Endodermal cell (in vitro differentiated cells): ENCODE measurements around the gene RNASE1. TPM values are rescaled to one million over a fixed set of nuclear protein-coding genes. Genes with fewer than 3 reads are reported as not detected.
A peak's percentile ranks its signal among the peaks of the same experiment; 100 is the strongest.

ENCODE experiments used
- DNase-seq: peaks from one replicate; pipeline ENCODE4 v3.0.0-alpha.2; 2017
- H3K27ac ChIP-seq: 2 replicates; pipeline ENCODE4 v1.5.1; 2013; ENCODE audit warnings: mild to moderate bottlenecking, low read depth, low read length, moderate library complexity
- H3K27me3 ChIP-seq: 2 replicates; pipeline ENCODE4 v1.6.1; 2013; ENCODE audit warnings: mild to moderate bottlenecking, low read length, moderate library complexity; ENCODE audit not compliant: insufficient read depth, control insufficient read depth, poor library complexity, severe bottlenecking
- H3K36me3 ChIP-seq: 2 replicates; pipeline ENCODE4 v1.7.0; 2013; ENCODE audit warnings: mild to moderate bottlenecking, low read length, moderate library complexity; ENCODE audit not compliant: control insufficient read depth, insufficient read depth
- H3K4me1 ChIP-seq: one replicate; pipeline ENCODE4 v1.7.0; 2013; ENCODE audit warnings: low read length; ENCODE audit not compliant: control insufficient read depth, insufficient read depth
- H3K4me3 ChIP-seq: 2 replicates; pipeline ENCODE4 v1.5.1; 2013; ENCODE audit warnings: mild to moderate bottlenecking, low read length, moderate library complexity
- H3K9ac ChIP-seq: 2 replicates; pipeline ENCODE4 v1.6.1; 2013; ENCODE audit warnings: mild to moderate bottlenecking, low read length, moderate library complexity; ENCODE audit not compliant: poor library complexity, severe bottlenecking; ENCODE audit errors: extremely low read depth
- H3K9me3 ChIP-seq: 2 replicates; pipeline ENCODE4 v1.6.1; 2013; ENCODE audit warnings: mild to moderate bottlenecking, low read length, moderate library complexity; ENCODE audit not compliant: control insufficient read depth
- H3K27ac Mint-ChIP-seq: 2 replicates; pipeline ENCODE4 v1.8.0; 2020; ENCODE audit warnings: mixed read lengths
- H3K27me3 Mint-ChIP-seq: 2 replicates; pipeline ENCODE4 v1.8.0; 2021; ENCODE audit warnings: mild to moderate bottlenecking, mixed read lengths; ENCODE audit not compliant: insufficient read depth
- H3K36me3 Mint-ChIP-seq: 2 replicates; pipeline ENCODE4 v1.8.0; 2020; ENCODE audit warnings: low read depth, mixed read lengths
- H3K4me1 Mint-ChIP-seq: 2 replicates; pipeline ENCODE4 v1.8.0; 2020; ENCODE audit warnings: mixed read lengths
- H3K4me3 Mint-ChIP-seq: 2 replicates; pipeline ENCODE4 v1.8.0; 2020; ENCODE audit warnings: mild to moderate bottlenecking, moderate library complexity, mixed read lengths
- H3K9me3 Mint-ChIP-seq: 2 replicates; pipeline ENCODE4 v1.8.0; 2020; ENCODE audit warnings: mild to moderate bottlenecking, mixed read lengths
- WGBS, 2 experiments: methylation state at CpG; one replicate each; pipeline versions ENCODE4 v1.1.5 to v1.1.7; 2013; ENCODE audit warnings: missing lambda C conversion rate in 2 of 2, mixed read lengths in 1 of 2; ENCODE audit not compliant: insufficient coverage in 1 of 2, insufficient read length in 1 of 2; 5-methylcytosine and 5-hydroxymethylcytosine counted together
- total RNA-seq, 2 donors: library from RNA; stranded (reverse); fragmentation: NEBNext Ultra II Directional in 1 of 2; extraction: Animal tissue kit (Norgen Biotek cat#: 25700) in 1 of 2; gene quantifications; 2 replicates in 1 of 2; 3 replicates in 1 of 2; pipeline ENCODE4 v1.2.1, GENCODE V29; 2021
- TF ChIP-seq, protein P1 (sequence below): fragments of 200-600 bp; sonication (generic); conservative IDR thresholded peaks from 2 replicates; pipeline ENCODE4 v1.5.0; 2021; ENCODE audit warnings: antibody characterized with exemption, mild to moderate bottlenecking

The RNASE1 gene
- total RNA-seq, 2 donors from 2014 or later, result 9.9 to 10.7 TPM

DNA sequence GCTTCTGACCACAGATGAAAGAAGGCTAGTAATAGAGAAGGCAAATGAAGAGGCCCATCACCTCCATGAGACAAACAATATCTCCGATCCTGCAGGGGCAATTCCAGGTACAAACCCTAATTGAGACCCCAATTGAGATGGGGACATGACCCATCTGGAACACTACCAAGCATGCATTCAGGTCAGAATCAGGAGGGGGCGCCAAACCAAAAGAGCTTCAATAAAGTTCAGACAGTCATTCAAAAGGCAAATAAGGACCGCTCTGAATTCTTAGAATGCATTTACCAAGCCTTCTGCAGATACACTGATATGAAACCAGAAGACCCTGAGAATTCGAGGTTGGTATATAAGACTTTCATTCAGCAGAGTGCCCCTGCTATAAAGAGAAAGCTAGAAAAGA lies 44.7 kb downstream of the RNASE1 start:
- Histone ChIP-seq H3K4me3 (no peak overlapping the region), H3K27me3 (no peaks in the 10 kb centered on the region), H3K9ac (no peak overlapping the region), H3K36me3 (no peaks in the 10 kb centered on the region), H3K9me3 (peaks cover 5% of the 10 kb centered on the region), H3K4me1 (peaks cover 11% of the 10 kb centered on the region), H3K27ac (no peak overlapping the region)
- WGBS, 2 experiments, result 74 to 79% methylated on average over 3 to 4 of the region's 4 CpGs
- Mint-ChIP-seq H3K27ac (no peak overlapping the region), H3K27me3 (no peaks in the 10 kb centered on the region), H3K9me3 (peaks cover 3% of the 10 kb centered on the region), H3K4me3 (no peak overlapping the region), H3K36me3 (no peaks in the 10 kb centered on the region), H3K4me1 (peaks cover 19% of the 10 kb centered on the region)
- DNase-seq, result peak; percentile 77
- TF ChIP-seq, protein P1, sequence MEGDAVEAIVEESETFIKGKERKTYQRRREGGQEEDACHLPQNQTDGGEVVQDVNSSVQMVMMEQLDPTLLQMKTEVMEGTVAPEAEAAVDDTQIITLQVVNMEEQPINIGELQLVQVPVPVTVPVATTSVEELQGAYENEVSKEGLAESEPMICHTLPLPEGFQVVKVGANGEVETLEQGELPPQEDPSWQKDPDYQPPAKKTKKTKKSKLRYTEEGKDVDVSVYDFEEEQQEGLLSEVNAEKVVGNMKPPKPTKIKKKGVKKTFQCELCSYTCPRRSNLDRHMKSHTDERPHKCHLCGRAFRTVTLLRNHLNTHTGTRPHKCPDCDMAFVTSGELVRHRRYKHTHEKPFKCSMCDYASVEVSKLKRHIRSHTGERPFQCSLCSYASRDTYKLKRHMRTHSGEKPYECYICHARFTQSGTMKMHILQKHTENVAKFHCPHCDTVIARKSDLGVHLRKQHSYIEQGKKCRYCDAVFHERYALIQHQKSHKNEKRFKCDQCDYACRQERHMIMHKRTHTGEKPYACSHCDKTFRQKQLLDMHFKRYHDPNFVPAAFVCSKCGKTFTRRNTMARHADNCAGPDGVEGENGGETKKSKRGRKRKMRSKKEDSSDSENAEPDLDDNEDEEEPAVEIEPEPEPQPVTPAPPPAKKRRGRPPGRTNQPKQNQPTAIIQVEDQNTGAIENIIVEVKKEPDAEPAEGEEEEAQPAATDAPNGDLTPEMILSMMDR, result peak; percentile 71

DNA sequence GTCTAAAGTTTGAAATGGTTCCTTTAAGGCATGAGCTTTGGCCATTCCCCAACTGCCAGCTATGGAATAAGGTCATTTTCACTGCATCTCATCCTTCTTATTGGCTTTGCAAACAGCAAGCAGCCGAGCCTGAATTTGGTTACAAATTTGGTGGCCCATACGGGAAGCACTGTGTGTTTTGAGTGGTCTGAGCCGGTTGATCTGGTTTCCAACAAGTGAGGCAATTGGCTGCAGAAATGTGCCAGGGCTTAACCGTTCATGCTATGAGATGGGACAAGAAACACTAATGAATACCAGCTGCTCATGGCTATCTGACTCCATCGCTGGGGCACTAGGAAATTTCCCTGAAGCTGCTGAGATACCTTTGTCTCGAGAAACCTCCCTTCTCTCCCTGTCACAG lies 47.6 kb downstream of the RNASE1 start:
- Histone ChIP-seq H3K4me3 (no peak overlapping the region), H3K36me3 (no peaks in the 10 kb centered on the region), H3K27ac (no peak overlapping the region), H3K27me3 (no peaks in the 10 kb centered on the region), H3K9me3 (peaks cover 18% of the 10 kb centered on the region), H3K9ac (no peak overlapping the region), H3K4me1 (no peaks in the 10 kb centered on the region)
- DNase-seq, result no peak
- Mint-ChIP-seq H3K36me3 (no peaks in the 10 kb centered on the region), H3K9me3 (peaks cover 20% of the 10 kb centered on the region), H3K27me3 (no peaks in the 10 kb centered on the region), H3K4me1 (peaks cover 6% of the 10 kb centered on the region), H3K4me3 (no peak overlapping the region), H3K27ac (no peak overlapping the region)
- 78 to 90% methylated on average over 3 to 6 of the region's 6 CpGs for WGBS, 2 experiments
- TF ChIP-seq, protein P1, result no peak

DNA sequence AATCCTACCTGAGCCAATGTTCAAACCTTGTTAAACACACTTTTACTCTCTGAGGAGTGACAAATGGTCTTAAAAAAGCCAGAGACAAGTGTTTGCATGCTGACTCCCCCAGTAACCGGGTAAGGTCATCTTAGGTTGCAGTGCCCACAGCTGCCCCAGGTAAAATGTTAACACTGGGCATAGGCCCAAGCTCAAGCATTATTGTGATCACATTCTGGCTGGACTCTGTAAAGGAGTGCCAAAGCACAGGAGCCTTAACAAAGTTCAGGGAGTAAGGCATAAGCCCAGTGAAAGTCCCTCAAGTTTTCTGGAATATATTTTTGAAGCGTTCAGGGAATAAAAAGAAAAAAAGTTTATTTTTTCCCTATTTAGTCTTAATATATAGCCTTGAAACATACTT lies 48.3 kb downstream of the RNASE1 start:
- TF ChIP-seq, protein P1, result no peak
- Mint-ChIP-seq H3K9me3 (peaks cover 20% of the 10 kb centered on the region), H3K27ac (no peak overlapping the region), H3K4me1 (peaks cover 6% of the 10 kb centered on the region), H3K27me3 (no peaks in the 10 kb centered on the region), H3K4me3 (no peak overlapping the region), H3K36me3 (no peaks in the 10 kb centered on the region)
- WGBS, 2 experiments, result 80 to 89% methylated on average over 1 to 2 of the region's 2 CpGs
- H3K27me3 ChIP-seq, result no peaks in the 10 kb centered on the region
- no peak overlapping the region for H3K9ac ChIP-seq
- H3K4me3 ChIP-seq, result no peak overlapping the region
- H3K27ac ChIP-seq, result no peak overlapping the region
- H3K36me3 ChIP-seq, result no peaks in the 10 kb centered on the region
- no peaks in the 10 kb centered on the region for H3K4me1 ChIP-seq
- H3K9me3 ChIP-seq, result peaks cover 18% of the 10 kb centered on the region
- no peak for DNase-seq
